Measurements from ENCODE around the gene TRAPPC12. TPM values are rescaled to one million over a fixed set of nuclear protein-coding genes. Genes with fewer than 3 reads are reported as not detected.
A peak's percentile ranks its signal among the peaks of the same experiment; 100 is the strongest.
"Not testable (repeated sequence)": the region's sequence is repeated elsewhere in the genome, so short reads cannot be mapped to it uniquely, and the experiment has no call there.

Gene TRAPPC12
- total RNA-seq, 1 experiment from 2014 or later, result 86.0 TPM

- no CpG with 5 or more reads among the region's 2 CpGs for WGBS (ENCODE audit: extremely low coverage, insufficient read length, low lambda C conversion rate)
- no peak overlapping the region for H3K4me3 Mint-ChIP-seq
Observed at GRCh38 chr2:3356799-3357198, 22.7 kb upstream of the TRAPPC12 start.

GRCh38 chr2:3357446-3357845, 22.0 kb upstream of the TRAPPC12 start:
- not testable (repeated sequence) for H2AFZ ChIP-seq (ENCODE audit: low read length); H4K91ac ChIP-seq (ENCODE audit: insufficient read length, low read depth, low read length); H3K9me3 ChIP-seq (ENCODE audit: control insufficient read depth, low read depth, low read length); H2BK5ac ChIP-seq (ENCODE audit: insufficient read length, low read length); H3K14ac ChIP-seq (ENCODE audit: insufficient read depth, low read length); H4K5ac ChIP-seq (ENCODE audit: insufficient read length, low read depth, low read length); H3T11ph ChIP-seq (ENCODE audit: low read length); H2BK20ac ChIP-seq (ENCODE audit: low read depth, low read length, poor library complexity, severe bottlenecking); H2AK5ac ChIP-seq (ENCODE audit: insufficient read length, low read length); H3K4me3 Mint-ChIP-seq; H3K27ac Mint-ChIP-seq; DNase-seq; H3K4me2 ChIP-seq (ENCODE audit: insufficient read depth, insufficient read length, low read length); H2BK12ac ChIP-seq (ENCODE audit: insufficient read length, low read depth, low read length); H4K20me1 ChIP-seq (ENCODE audit: control insufficient read depth, insufficient read depth, insufficient read length); H3K27me3 ChIP-seq (ENCODE audit: insufficient read depth, low read length); H3K27ac ChIP-seq (ENCODE audit: insufficient read length, low read depth, low read length); H3K18ac ChIP-seq (ENCODE audit: insufficient read length, low read depth, low read length); H3K9ac ChIP-seq (ENCODE audit: extremely low read depth, insufficient read length, low read length); H2BK15ac ChIP-seq (ENCODE audit: low read depth, low read length); H4K8ac ChIP-seq (replicated peaks; ENCODE audit: insufficient read length, low read depth, low read length); H3K9me3 Mint-ChIP-seq; H3K79me1 ChIP-seq (ENCODE audit: insufficient read depth, low read depth, low read length, poor library complexity, severe bottlenecking); H3K4me1 ChIP-seq (ENCODE audit: insufficient read depth, low read length); H3K23ac ChIP-seq (ENCODE audit: insufficient read length, low read depth, low read length); H3K27me3 Mint-ChIP-seq (ENCODE audit: low read depth); H2BK120ac ChIP-seq (ENCODE audit: low read depth, low read length, poor library complexity, severe bottlenecking); H3K56ac ChIP-seq (ENCODE audit: insufficient read length, low read depth, low read length); H3K79me2 ChIP-seq (ENCODE audit: insufficient read depth, low read length); H3K23me2 ChIP-seq (ENCODE audit: insufficient read length, low read depth, low read length, poor library complexity, severe bottlenecking); H3K4ac ChIP-seq (ENCODE audit: low read depth, low read length)
- Mint-ChIP-seq H3K4me1 (peaks cover 21 to 29% of the 10 kb centered on the region in 2 experiments), H3K36me3 (ENCODE audit: insufficient read depth in 1 of 3, low read depth in 3 of 3) (peaks cover 13 to 18% (median 17%) of the 10 kb centered on the region in 3 experiments; a peak in 6 of 7 replicates)
- no CpG with 5 or more reads among the region's 2 CpGs for WGBS (ENCODE audit: extremely low coverage, insufficient read length, low lambda C conversion rate)

More at GRCh38 chr2:3356799-3357198, 22.7 kb upstream of the TRAPPC12 start:
- Histone ChIP-seq H3K18ac (ENCODE audit: insufficient read length, low read depth, low read length) (no peak overlapping the region), H3K14ac (ENCODE audit: insufficient read depth, low read length) (no peak overlapping the region), H3K79me1 (ENCODE audit: insufficient read depth, low read depth, low read length, poor library complexity, severe bottlenecking) (no peaks in the 10 kb centered on the region), H3K56ac (ENCODE audit: insufficient read length, low read depth, low read length) (no peak overlapping the region), H3K23me2 (ENCODE audit: insufficient read length, low read depth, low read length, poor library complexity, severe bottlenecking) (no peaks in the 10 kb centered on the region), H3K27ac (ENCODE audit: insufficient read length, low read depth, low read length) (no peak overlapping the region), H3K23ac (ENCODE audit: insufficient read length, low read depth, low read length) (no peak overlapping the region), H3K9me3 (ENCODE audit: control insufficient read depth, low read depth, low read length) (no peaks in the 10 kb centered on the region), H2BK15ac (ENCODE audit: low read depth, low read length) (no peak overlapping the region), H2AFZ (ENCODE audit: low read length) (no peak overlapping the region), H4K20me1 (ENCODE audit: control insufficient read depth, insufficient read depth, insufficient read length) (no peaks in the 10 kb centered on the region), H2BK5ac (ENCODE audit: insufficient read length, low read length) (no peak overlapping the region), H2BK20ac (ENCODE audit: low read depth, low read length, poor library complexity, severe bottlenecking) (no peak overlapping the region), H3K79me2 (ENCODE audit: insufficient read depth, low read length) (peaks cover 4% of the 10 kb centered on the region; the same call in 1 of the 2 replicates), H2BK120ac (ENCODE audit: low read depth, low read length, poor library complexity, severe bottlenecking) (no peak overlapping the region), H2BK12ac (ENCODE audit: insufficient read length, low read depth, low read length) (no peak overlapping the region), H3K4ac (ENCODE audit: low read depth, low read length) (no peak overlapping the region), H3T11ph (ENCODE audit: low read length) (no peak overlapping the region), H2AK5ac (ENCODE audit: insufficient read length, low read length) (no peak overlapping the region), H4K8ac (replicated peaks; ENCODE audit: insufficient read length, low read depth, low read length) (no peak overlapping the region), H3K9ac (ENCODE audit: extremely low read depth, insufficient read length, low read length) (no peak overlapping the region), H3K4me2 (ENCODE audit: insufficient read depth, insufficient read length, low read length) (no peak overlapping the region), H3K27me3 (ENCODE audit: insufficient read depth, low read length) (no peaks in the 10 kb centered on the region), H3K4me1 (ENCODE audit: insufficient read depth, low read length) (no peaks in the 10 kb centered on the region; the same call in 1 of the 2 replicates), H4K91ac (ENCODE audit: insufficient read length, low read depth, low read length) (no peak overlapping the region), H4K5ac (ENCODE audit: insufficient read length, low read depth, low read length) (no peak overlapping the region)
- TF ChIP-seq, protein P1, sequence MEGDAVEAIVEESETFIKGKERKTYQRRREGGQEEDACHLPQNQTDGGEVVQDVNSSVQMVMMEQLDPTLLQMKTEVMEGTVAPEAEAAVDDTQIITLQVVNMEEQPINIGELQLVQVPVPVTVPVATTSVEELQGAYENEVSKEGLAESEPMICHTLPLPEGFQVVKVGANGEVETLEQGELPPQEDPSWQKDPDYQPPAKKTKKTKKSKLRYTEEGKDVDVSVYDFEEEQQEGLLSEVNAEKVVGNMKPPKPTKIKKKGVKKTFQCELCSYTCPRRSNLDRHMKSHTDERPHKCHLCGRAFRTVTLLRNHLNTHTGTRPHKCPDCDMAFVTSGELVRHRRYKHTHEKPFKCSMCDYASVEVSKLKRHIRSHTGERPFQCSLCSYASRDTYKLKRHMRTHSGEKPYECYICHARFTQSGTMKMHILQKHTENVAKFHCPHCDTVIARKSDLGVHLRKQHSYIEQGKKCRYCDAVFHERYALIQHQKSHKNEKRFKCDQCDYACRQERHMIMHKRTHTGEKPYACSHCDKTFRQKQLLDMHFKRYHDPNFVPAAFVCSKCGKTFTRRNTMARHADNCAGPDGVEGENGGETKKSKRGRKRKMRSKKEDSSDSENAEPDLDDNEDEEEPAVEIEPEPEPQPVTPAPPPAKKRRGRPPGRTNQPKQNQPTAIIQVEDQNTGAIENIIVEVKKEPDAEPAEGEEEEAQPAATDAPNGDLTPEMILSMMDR (conservative IDR thresholded peaks at IDR 0.05), result no peak
- peaks cover 0 to 3% of the 10 kb centered on the region in 2 experiments; a peak in 2 of 5 replicates for H3K9me3 Mint-ChIP-seq
- H3K4me1 Mint-ChIP-seq, result peaks cover 18 to 25% of the 10 kb centered on the region in 2 experiments
- DNase-seq, result no peak
- peak overlapping the region in 2 of 3 experiments; percentile 84 to 93; a peak in 3 of 7 replicates for H3K27ac Mint-ChIP-seq
- H3K36me3 Mint-ChIP-seq (ENCODE audit: insufficient read depth in 1 of 3, low read depth in 3 of 3), result peaks cover 16 to 21% (median 20%) of the 10 kb centered on the region in 3 experiments; a peak in 6 of 7 replicates
- no peaks in the 10 kb centered on the region for H3K27me3 Mint-ChIP-seq (ENCODE audit: low read depth)

Data from H9 (cell line).